Parietal lobe (tissue), 2 donors: ENCODE data around the gene VPS52. TPM values are rescaled to one million over a fixed set of nuclear protein-coding genes. Genes with fewer than 3 reads are reported as not detected.
A peak's percentile ranks its signal among the peaks of the same experiment; 100 is the strongest.

Experiments
- small RNA-seq: library from RNA; depleted of rRNA; stranded (forward); fragments of <200 nt; gene quantifications from one replicate; pipeline ENCODE3, GENCODE V24; 2014; ENCODE audit warnings: low replicate concordance
- total RNA-seq: library from RNA; depleted of rRNA; stranded (reverse); fragments of >200 nt; gene quantifications from one replicate; pipeline ENCODE4 v1.2.3, GENCODE V29; 2014

VPS52 gene
- total RNA-seq = 47.6 TPM

GRCh38 chr6:33271468-33272274 is at the start of gene VPS52, which contains the start of gene RPS18:
TSS of gene VPS52 (minus strand) at chr6:33271876. CDS start at chr6:33271675, 201 bp downstream.
TSS of gene RPS18 (plus strand) at chr6:33272075. CDS start at chr6:33272120, 45 bp downstream.

GRCh38 chr6:33317669-33318425 is 46.2 kb upstream of the VPS52 start, which contains the start of gene ZBTB22:
TSS of gene ZBTB22 (minus strand) at chr6:33317744. CDS start at chr6:33316916, 828 bp downstream.

GRCh38 chr6:33313709-33314514 is 42.2 kb upstream of the VPS52 start, which contains the start of gene TAPBP:
TSS of gene TAPBP (minus strand) at chr6:33314078. CDS start at chr6:33314041, 37 bp downstream.

GRCh38 chr6:33298773-33299236 is 27.1 kb upstream of the VPS52 start, which contains the start of gene RGL2:
TSS of gene RGL2 (minus strand) at chr6:33298942. CDS start at chr6:33298610, 332 bp downstream.

GRCh38 chr6:33288921-33289783 is 17.5 kb upstream of the VPS52 start, which contains the start of the genes PFDN6 and WDR46:
TSS of gene PFDN6 (plus strand) at chr6:33289601. CDS start at chr6:33289857, 256 bp downstream.
TSS of gene WDR46 (minus strand) at chr6:33289239. CDS start at chr6:33289170, 69 bp downstream.

GRCh38 chr6:33276864-33277662 is 5.4 kb upstream of the VPS52 start, which contains the start of gene B3GALT4:
TSS of gene B3GALT4 (plus strand) at chr6:33277123. CDS start at chr6:33277420, 297 bp downstream.

GRCh38 chr6:33208091-33208967 is 63.3 kb downstream of the VPS52 start, which contains the start of gene RING1:
TSS of gene RING1 (plus strand) at chr6:33208500. CDS start at chr6:33208823, 323 bp downstream.

GRCh38 chr6:33204415-33205190 is 67.1 kb downstream of the VPS52 start, which contains the start of gene HSD17B8:
TSS of gene HSD17B8 (plus strand) at chr6:33204655. CDS start at chr6:33204669, 14 bp downstream.

Small RNAs within 50 kb of the gene (small RNA-seq; reads per million reads assigned to genes)
- gene MIR219A1 = 1.3 reads per million, percentile 74 among the genes with 10 or more reads in this experiment

Other genes starting within 250 kb of the VPS52 start
- 0.94 TPM for gene HLA-DPA1, start 198.2 kb downstream of the VPS52 start, total RNA-seq
- 1.9 TPM for gene HLA-DPB1, start 195.9 kb downstream of the VPS52 start, total RNA-seq
- gene COL11A2, start 79.4 kb downstream of the VPS52 start, total RNA-seq = 3.4 TPM
- gene RXRB, start 71.2 kb downstream of the VPS52 start, total RNA-seq = 33.2 TPM
- gene SLC39A7, start 71.0 kb downstream of the VPS52 start, total RNA-seq = 36.9 TPM
- 4.4 TPM for gene HSD17B8, start 67.2 kb downstream of the VPS52 start, total RNA-seq
- gene RING1, start 63.4 kb downstream of the VPS52 start, total RNA-seq = 21.9 TPM
- gene RPS18, start 199 bp upstream of the VPS52 start, total RNA-seq = 3,808 TPM
- gene B3GALT4, start 5.2 kb upstream of the VPS52 start, total RNA-seq = 12.8 TPM
- gene WDR46, start 17.4 kb upstream of the VPS52 start, total RNA-seq = 39.4 TPM
- gene PFDN6, start 17.7 kb upstream of the VPS52 start, total RNA-seq = 18.5 TPM
- 22.8 TPM for gene RGL2, start 27.1 kb upstream of the VPS52 start, total RNA-seq
- 12.2 TPM for gene TAPBP, start 42.2 kb upstream of the VPS52 start, total RNA-seq
- gene ZBTB22, start 45.9 kb upstream of the VPS52 start, total RNA-seq = 24.7 TPM
- gene DAXX, start 51.1 kb upstream of the VPS52 start, total RNA-seq = 25.0 TPM
- 7.8 TPM for gene KIFC1, start 119.9 kb upstream of the VPS52 start, total RNA-seq
- 32.9 TPM for gene PHF1, start 139.1 kb upstream of the VPS52 start, total RNA-seq
- gene CUTA, start 146.2 kb upstream of the VPS52 start, total RNA-seq = 59.8 TPM
- 48.8 TPM for gene SYNGAP1, start 148.2 kb upstream of the VPS52 start, total RNA-seq
- gene ZBTB9, start 182.7 kb upstream of the VPS52 start, total RNA-seq = 8.1 TPM